GM21576 (cell line): ENCODE measurements around the gene RNF112.
A peak's percentile ranks its signal among the peaks of the same experiment; 100 is the strongest.

Source experiments
- ATAC-seq: cut with Tn5 transposase; IDR thresholded peaks from one replicate; pipeline ENCODE4 v1.9.1; 2021; ENCODE audit warnings: mild to moderate bottlenecking, moderate library complexity; ENCODE audit not compliant: unreplicated experiment

Gene RNF112

GRCh38 chr17:19374136-19374535, 36.9 kb upstream of the RNF112 start:
- no peak for ATAC-seq

- no peak for ATAC-seq
Measured at GRCh38 chr17:19375732-19376131, 35.3 kb upstream of the RNF112 start.

- no peak for ATAC-seq
Measured at GRCh38 chr17:19376811-19377210, 34.2 kb upstream of the RNF112 start.

- ATAC-seq = peak; percentile 90
Measured at GRCh38 chr17:19377602-19378415, 33.2 kb upstream of the RNF112 start.

GRCh38 chr17:19378416-19379360, 32.3 kb upstream of the RNF112 start, which contains the start of gene MAPK7:
MAPK7 (plus strand) TSS chr17:19378498; CDS start chr17:19378901, 403 bp downstream.
- ATAC-seq = peak; percentile 5

GRCh38 chr17:19379361-19380065, 31.5 kb upstream of the RNF112 start:
- ATAC-seq = no peak

GRCh38 chr17:19380481-19381301, 30.3 kb upstream of the RNF112 start:
- no peak for ATAC-seq

- ATAC-seq = no peak
Measured at GRCh38 chr17:19381361-19381740, 29.7 kb upstream of the RNF112 start.

- no peak for ATAC-seq
Measured at GRCh38 chr17:19381741-19382444, 29.1 kb upstream of the RNF112 start.

- ATAC-seq = no peak
Measured at GRCh38 chr17:19382531-19383444, 28.2 kb upstream of the RNF112 start.

- ATAC-seq = no peak
Measured at GRCh38 chr17:19383681-19384470, 27.2 kb upstream of the RNF112 start.

- no peak for ATAC-seq
Measured at GRCh38 chr17:19384723-19385391, 26.2 kb upstream of the RNF112 start.

- ATAC-seq = no peak
Measured at GRCh38 chr17:19385521-19385983, 25.5 kb upstream of the RNF112 start.

GRCh38 chr17:19386051-19386929, 24.7 kb upstream of the RNF112 start:
- no peak for ATAC-seq

- no peak for ATAC-seq
Measured at GRCh38 chr17:19386974-19387920, 23.8 kb upstream of the RNF112 start, which contains the start of gene MFAP4. MFAP4 (minus strand) TSS chr17:19387190; CDS start chr17:19387155, 35 bp downstream.
